OCI-LY3 (cell line): ENCODE data around the gene PRKCD.

Source experiments
- EZH2phosphoT487 ChIP-seq: fragments of 200-600 bp; shearing (Covaris generic); IDR thresholded peaks from 2 replicates; pipeline ENCODE4 v1.6.1; 2018; ENCODE audit warnings: antibody characterized with exemption, mixed run types, low read depth
- TF ChIP-seq, protein P1 (sequence below): fragments of 200-600, 300-600 bp; sonication (generic); IDR thresholded peaks from 2 replicates; pipeline ENCODE4 v1.5.1; 2014; ENCODE audit warnings: antibody characterized with exemption, low read length, low read depth

DNA sequence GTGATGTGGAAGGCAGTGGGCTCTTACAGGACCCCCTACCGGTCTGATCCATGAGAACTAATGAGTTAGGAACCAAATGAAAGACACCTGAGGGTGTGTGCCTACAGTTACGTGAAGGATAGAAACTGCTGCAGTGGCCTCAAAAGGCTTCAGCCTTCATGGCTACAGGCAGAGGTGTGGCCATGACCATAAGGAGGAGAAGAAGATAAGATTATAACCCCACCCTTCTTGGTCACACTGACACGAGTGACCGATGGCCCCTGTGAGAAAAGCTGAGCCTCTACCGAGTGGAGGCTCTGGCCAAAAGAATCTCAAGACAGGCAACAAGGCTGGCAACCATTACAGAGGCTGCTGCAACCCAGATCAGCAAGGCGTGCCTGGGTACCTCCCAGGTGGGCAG, 37.1 kb upstream of the PRKCD start:
- TF ChIP-seq, protein P1, sequence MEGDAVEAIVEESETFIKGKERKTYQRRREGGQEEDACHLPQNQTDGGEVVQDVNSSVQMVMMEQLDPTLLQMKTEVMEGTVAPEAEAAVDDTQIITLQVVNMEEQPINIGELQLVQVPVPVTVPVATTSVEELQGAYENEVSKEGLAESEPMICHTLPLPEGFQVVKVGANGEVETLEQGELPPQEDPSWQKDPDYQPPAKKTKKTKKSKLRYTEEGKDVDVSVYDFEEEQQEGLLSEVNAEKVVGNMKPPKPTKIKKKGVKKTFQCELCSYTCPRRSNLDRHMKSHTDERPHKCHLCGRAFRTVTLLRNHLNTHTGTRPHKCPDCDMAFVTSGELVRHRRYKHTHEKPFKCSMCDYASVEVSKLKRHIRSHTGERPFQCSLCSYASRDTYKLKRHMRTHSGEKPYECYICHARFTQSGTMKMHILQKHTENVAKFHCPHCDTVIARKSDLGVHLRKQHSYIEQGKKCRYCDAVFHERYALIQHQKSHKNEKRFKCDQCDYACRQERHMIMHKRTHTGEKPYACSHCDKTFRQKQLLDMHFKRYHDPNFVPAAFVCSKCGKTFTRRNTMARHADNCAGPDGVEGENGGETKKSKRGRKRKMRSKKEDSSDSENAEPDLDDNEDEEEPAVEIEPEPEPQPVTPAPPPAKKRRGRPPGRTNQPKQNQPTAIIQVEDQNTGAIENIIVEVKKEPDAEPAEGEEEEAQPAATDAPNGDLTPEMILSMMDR = no peak
- no peak for TF ChIP-seq EZH2phosphoT487
